ENCODE measurements around the gene NSRP1.
"Not testable (repeated sequence)": the region's sequence is repeated elsewhere in the genome, so short reads cannot be mapped to it uniquely, and the experiment has no call there.

The NSRP1 gene

DNA sequence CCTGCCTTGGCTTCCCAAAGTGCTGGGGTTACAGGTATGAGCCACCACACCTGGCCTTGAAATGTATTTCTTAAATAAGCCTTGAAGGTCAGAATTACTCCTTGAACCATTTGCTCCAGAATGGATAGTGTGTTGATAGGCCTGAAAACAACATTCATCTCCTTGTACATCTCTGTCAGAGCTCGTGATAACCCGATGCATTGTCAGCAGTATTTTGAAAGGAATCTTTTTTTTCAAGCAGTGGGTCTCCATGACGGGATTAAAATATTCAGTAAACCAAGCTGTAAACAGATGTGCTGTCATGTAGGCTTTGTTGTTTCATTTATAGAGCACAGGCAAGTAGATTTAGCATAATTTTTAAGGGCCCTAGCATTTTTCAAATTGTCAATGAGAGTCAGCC lies 16.6 kb downstream of the NSRP1 start:
- H3K9me3 ChIP-seq (ENCODE audit: insufficient read depth, low read length, severe bottlenecking): no peaks in the 10 kb centered on the region
- no peak overlapping the region for H3K4me2 ChIP-seq (ENCODE audit: insufficient read depth, low read length)
- no peak overlapping the region for H3K9ac ChIP-seq (ENCODE audit: low read depth, low read length)
- no peaks in the 10 kb centered on the region for H3K27me3 ChIP-seq (ENCODE audit: insufficient read depth, low read length, poor library complexity)
- peaks cover 48% of the 10 kb centered on the region for H3K36me3 ChIP-seq (ENCODE audit: insufficient read depth, low read length)
- H2AFZ ChIP-seq (ENCODE audit: low read depth, low read length): no peak overlapping the region
- ATAC-seq (ENCODE audit: insufficient read depth, low read depth) (no peak), DNase-seq (no peak)
- peaks cover 6% of the 10 kb centered on the region; the same call in 1 of the 2 replicates for H4K20me1 ChIP-seq (ENCODE audit: insufficient read depth, low read length)
- H3K4me1 ChIP-seq (ENCODE audit: insufficient read depth, low read length): no peaks in the 10 kb centered on the region
- TF ChIP-seq CTCF (IDR thresholded peaks at IDR 0.05; ENCODE audit: borderline replicate concordance, extremely low read depth, low read length, poor library complexity, severe bottlenecking): no peak
- no peak for TF ChIP-seq EZH2 (IDR thresholded peaks at IDR 0.05; ENCODE audit: borderline replicate concordance, low read depth, low read length, severe bottlenecking)
- no peak overlapping the region for H3K4me3 ChIP-seq (ENCODE audit: low read depth in 1 of 2, low read length in 2 of 2)
- no peak overlapping the region for H3K27ac ChIP-seq (ENCODE audit: low read length)
- H3K79me2 ChIP-seq (ENCODE audit: insufficient read depth, low read length): peaks cover 84% of the 10 kb centered on the region

DNA sequence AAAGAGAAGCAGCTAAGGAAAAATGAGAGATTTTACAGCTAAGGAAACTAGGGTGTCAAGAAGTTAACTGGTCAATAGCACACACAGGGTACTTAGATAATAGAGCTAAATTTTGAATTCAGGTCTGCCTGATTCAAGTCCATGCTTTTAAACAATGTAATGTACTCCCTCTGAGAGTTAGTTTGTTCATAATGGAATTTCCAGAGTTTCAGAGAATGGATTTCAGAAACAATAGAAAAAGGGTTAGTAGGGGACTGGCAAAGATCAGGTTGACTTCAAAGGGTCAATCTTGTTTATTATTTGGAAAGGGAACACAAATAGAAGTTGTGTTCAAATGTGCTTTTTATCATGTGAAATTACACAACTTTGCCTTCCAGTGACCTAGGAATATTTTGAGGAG lies 17.9 kb downstream of the NSRP1 start:
- Histone ChIP-seq H4K20me1 (ENCODE audit: insufficient read depth, low read length) (peaks cover 9% of the 10 kb centered on the region; the same call in 1 of the 2 replicates), H3K27ac (ENCODE audit: low read length) (no peak overlapping the region), H3K79me2 (ENCODE audit: insufficient read depth, low read length) (peaks cover 87% of the 10 kb centered on the region), H3K9ac (ENCODE audit: low read depth, low read length) (no peak overlapping the region), H3K4me3 (ENCODE audit: low read depth in 1 of 2, low read length in 2 of 2) (no peak overlapping the region), H3K27me3 (ENCODE audit: insufficient read depth, low read length, poor library complexity) (no peaks in the 10 kb centered on the region), H2AFZ (ENCODE audit: low read depth, low read length) (no peak overlapping the region), H3K36me3 (ENCODE audit: insufficient read depth, low read length) (peaks cover 47% of the 10 kb centered on the region), H3K9me3 (ENCODE audit: insufficient read depth, low read length, severe bottlenecking) (no peaks in the 10 kb centered on the region), H3K4me2 (ENCODE audit: insufficient read depth, low read length) (no peak overlapping the region), H3K4me1 (ENCODE audit: insufficient read depth, low read length) (no peaks in the 10 kb centered on the region)
- TF ChIP-seq EZH2 (IDR thresholded peaks at IDR 0.05; ENCODE audit: borderline replicate concordance, low read depth, low read length, severe bottlenecking) (no peak), CTCF (IDR thresholded peaks at IDR 0.05; ENCODE audit: borderline replicate concordance, extremely low read depth, low read length, poor library complexity, severe bottlenecking) (no peak)
- ATAC-seq (ENCODE audit: insufficient read depth, low read depth) (no peak), DNase-seq (no peak)

DNA sequence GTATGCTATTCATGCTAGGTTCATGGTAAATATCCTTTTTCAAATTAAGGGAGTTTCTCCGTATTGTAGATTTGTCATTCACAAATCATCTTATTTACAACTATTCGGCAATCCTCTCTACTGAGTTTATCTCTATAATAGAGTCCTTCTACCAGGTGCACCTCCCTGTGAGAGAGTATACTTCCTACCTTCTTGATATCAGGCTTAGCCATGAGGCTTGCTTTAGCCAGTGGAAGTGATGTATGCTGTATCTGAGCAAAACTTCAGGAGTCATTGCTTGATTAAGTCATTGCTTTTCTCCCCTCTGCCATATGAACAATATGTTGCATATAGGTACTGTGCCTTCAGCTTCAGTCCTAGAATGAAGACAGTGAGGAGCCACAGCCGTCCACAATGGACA lies 20.5 kb downstream of the NSRP1 start:
- Histone ChIP-seq H3K4me1 (ENCODE audit: insufficient read depth, low read length) (no peaks in the 10 kb centered on the region), H3K27me3 (ENCODE audit: insufficient read depth, low read length, poor library complexity) (no peaks in the 10 kb centered on the region), H2AFZ (ENCODE audit: low read depth, low read length) (no peak overlapping the region), H3K36me3 (ENCODE audit: insufficient read depth, low read length) (peaks cover 41% of the 10 kb centered on the region), H3K4me3 (ENCODE audit: low read depth in 1 of 2, low read length in 2 of 2) (no peak overlapping the region), H3K4me2 (ENCODE audit: insufficient read depth, low read length) (no peak overlapping the region), H3K79me2 (ENCODE audit: insufficient read depth, low read length) (peaks cover 86% of the 10 kb centered on the region), H3K9me3 (ENCODE audit: insufficient read depth, low read length, severe bottlenecking) (no peaks in the 10 kb centered on the region), H4K20me1 (ENCODE audit: insufficient read depth, low read length) (peaks cover 10% of the 10 kb centered on the region; the same call in 1 of the 2 replicates), H3K27ac (ENCODE audit: low read length) (no peak overlapping the region), H3K9ac (ENCODE audit: low read depth, low read length) (no peak overlapping the region)
- no peak for ATAC-seq (ENCODE audit: insufficient read depth, low read depth)
- no peak for DNase-seq
- TF ChIP-seq EZH2 (IDR thresholded peaks at IDR 0.05; ENCODE audit: borderline replicate concordance, low read depth, low read length, severe bottlenecking) (no peak), CTCF (IDR thresholded peaks at IDR 0.05; ENCODE audit: borderline replicate concordance, extremely low read depth, low read length, poor library complexity, severe bottlenecking) (no peak)

- not testable (repeated sequence) for H2AFZ ChIP-seq (ENCODE audit: low read depth, low read length); H3K9me3 ChIP-seq (ENCODE audit: insufficient read depth, low read length, severe bottlenecking); H3K4me3 ChIP-seq (ENCODE audit: low read depth in 1 of 2, low read length in 2 of 2); H3K9ac ChIP-seq (ENCODE audit: low read depth, low read length); H3K27ac ChIP-seq (ENCODE audit: low read length); DNase-seq; H3K27me3 ChIP-seq (ENCODE audit: insufficient read depth, low read length, poor library complexity); H3K36me3 ChIP-seq (ENCODE audit: insufficient read depth, low read length); H3K4me2 ChIP-seq (ENCODE audit: insufficient read depth, low read length); H3K4me1 ChIP-seq (ENCODE audit: insufficient read depth, low read length); ATAC-seq (ENCODE audit: insufficient read depth, low read depth)
- peaks cover 74% of the 10 kb centered on the region for H3K79me2 ChIP-seq (ENCODE audit: insufficient read depth, low read length)
- H4K20me1 ChIP-seq (ENCODE audit: insufficient read depth, low read length): peaks cover 10% of the 10 kb centered on the region; the same call in 1 of the 2 replicates
Observed at GRCh38 chr17:30147860-30148259, 31.2 kb downstream of the NSRP1 start.

All from DND-41 (cell line).